ENCODE measurements around the gene SLC12A2.

Gene SLC12A2

DNA sequence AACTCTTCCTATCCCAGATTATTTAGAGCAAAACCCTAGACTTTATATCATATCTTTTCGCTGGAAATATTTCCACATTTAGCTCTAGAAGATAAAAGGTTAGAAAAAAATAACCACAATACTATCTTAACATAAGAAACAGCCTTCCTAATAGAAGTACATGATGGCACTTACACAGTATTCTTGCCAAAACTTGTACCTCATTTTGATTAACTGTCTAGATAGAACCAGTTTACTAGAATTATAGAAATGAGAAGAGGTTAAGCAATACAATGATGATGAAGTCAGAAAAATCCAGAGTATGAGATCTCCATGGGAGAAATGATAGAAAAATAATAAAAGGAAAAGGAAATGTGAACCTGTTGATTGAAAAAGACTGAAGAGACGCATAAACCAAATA is 63.1 kb downstream of the SLC12A2 start:
- TF ChIP-seq, protein P1, sequence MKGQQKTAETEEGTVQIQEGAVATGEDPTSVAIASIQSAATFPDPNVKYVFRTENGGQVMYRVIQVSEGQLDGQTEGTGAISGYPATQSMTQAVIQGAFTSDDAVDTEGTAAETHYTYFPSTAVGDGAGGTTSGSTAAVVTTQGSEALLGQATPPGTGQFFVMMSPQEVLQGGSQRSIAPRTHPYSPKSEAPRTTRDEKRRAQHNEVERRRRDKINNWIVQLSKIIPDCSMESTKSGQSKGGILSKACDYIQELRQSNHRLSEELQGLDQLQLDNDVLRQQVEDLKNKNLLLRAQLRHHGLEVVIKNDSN (IDR thresholded peaks at IDR 0.05) = no peak

DNA sequence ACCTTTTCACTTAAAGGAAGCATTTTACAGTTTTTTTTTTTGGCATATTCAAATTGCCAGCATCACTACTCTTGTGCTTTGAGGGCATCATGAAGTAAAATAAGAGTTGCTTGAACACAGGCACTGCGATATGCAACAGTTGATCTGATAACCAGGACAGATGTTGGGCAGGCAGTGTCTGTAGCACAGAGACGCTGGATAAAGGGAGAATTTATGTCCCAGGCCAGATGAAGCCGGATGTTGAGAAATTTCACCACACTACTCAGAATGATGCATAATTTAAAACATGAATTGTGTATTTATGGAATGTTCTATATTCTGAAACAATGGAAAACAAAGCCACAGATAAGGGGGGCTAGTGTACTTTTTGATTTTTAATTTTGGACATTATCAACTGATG is 71.4 kb downstream of the SLC12A2 start:
- TF ChIP-seq EGR1 (IDR thresholded peaks at IDR 0.05) (no peak), TAF1 (IDR thresholded peaks at IDR 0.05; ENCODE audit: low read depth) (no peak), ZBTB7A (IDR thresholded peaks at IDR 0.05; ENCODE audit: low read depth) (no peak), CEBPB (IDR thresholded peaks at IDR 0.05) (no peak)
- TF ChIP-seq, protein P2, sequence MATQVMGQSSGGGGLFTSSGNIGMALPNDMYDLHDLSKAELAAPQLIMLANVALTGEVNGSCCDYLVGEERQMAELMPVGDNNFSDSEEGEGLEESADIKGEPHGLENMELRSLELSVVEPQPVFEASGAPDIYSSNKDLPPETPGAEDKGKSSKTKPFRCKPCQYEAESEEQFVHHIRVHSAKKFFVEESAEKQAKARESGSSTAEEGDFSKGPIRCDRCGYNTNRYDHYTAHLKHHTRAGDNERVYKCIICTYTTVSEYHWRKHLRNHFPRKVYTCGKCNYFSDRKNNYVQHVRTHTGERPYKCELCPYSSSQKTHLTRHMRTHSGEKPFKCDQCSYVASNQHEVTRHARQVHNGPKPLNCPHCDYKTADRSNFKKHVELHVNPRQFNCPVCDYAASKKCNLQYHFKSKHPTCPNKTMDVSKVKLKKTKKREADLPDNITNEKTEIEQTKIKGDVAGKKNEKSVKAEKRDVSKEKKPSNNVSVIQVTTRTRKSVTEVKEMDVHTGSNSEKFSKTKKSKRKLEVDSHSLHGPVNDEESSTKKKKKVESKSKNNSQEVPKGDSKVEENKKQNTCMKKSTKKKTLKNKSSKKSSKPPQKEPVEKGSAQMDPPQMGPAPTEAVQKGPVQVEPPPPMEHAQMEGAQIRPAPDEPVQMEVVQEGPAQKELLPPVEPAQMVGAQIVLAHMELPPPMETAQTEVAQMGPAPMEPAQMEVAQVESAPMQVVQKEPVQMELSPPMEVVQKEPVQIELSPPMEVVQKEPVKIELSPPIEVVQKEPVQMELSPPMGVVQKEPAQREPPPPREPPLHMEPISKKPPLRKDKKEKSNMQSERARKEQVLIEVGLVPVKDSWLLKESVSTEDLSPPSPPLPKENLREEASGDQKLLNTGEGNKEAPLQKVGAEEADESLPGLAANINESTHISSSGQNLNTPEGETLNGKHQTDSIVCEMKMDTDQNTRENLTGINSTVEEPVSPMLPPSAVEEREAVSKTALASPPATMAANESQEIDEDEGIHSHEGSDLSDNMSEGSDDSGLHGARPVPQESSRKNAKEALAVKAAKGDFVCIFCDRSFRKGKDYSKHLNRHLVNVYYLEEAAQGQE (IDR thresholded peaks at IDR 0.05; ENCODE audit: low read depth) = no peak

DNA sequence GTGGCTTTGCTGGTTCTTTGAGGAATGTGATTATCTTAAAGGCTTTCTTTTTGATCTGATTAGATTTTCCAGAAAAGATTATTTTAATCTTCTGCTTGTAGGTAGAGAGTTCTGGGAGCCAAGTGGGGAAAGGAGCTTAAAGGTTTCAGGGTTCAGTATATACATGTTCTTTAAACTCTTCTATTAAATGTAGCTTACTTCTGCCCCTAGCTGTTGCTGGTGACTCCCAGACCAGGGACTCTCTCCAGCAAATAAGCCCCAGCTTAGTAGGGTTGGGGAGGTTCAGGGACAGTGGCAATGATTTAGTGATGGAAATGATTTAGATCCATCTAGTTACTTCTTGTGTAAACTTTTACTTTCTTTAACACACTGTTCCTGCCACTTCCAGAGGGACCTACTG is 72.2 kb downstream of the SLC12A2 start:
- TF ChIP-seq NFIC (IDR thresholded peaks at IDR 0.05) (no peak), RAD21 (IDR thresholded peaks at IDR 0.05; ENCODE audit: low read depth) (no peak), EP300 (IDR thresholded peaks at IDR 0.05; ENCODE audit: borderline replicate concordance) (no peak), TEAD4 (IDR thresholded peaks at IDR 0.05) (no peak)
- TF ChIP-seq, protein P2 (IDR thresholded peaks at IDR 0.05; ENCODE audit: low read depth) = no peak

DNA sequence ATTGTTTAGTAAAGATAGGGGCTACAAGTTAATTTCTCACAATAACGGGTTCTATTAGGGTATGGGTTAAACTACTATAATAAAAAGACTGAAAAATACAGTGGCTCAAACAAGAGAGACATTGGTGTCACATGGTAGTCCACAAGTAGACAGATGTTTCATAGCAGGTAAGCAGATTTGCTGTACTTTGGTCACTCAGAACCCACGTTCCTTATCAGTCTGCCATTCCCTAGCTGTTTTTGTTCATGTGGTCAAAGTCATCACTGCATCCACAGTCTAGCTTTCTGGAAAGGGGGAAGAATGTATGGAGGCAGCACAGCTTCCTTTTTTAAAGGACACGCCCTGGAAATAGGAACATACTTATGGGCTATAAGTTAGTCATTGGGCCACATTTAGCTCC is 73.0 kb downstream of the SLC12A2 start:
- TF ChIP-seq CEBPB (IDR thresholded peaks at IDR 0.05) (no peak), ZBTB7A (IDR thresholded peaks at IDR 0.05; ENCODE audit: low read depth) (no peak), NFIC (IDR thresholded peaks at IDR 0.05) (no peak), TAF1 (IDR thresholded peaks at IDR 0.05; ENCODE audit: low read depth) (no peak), FOXM1 (IDR thresholded peaks at IDR 0.05; ENCODE audit: borderline replicate concordance, low read depth) (no peak)
- TF ChIP-seq, protein P1 (IDR thresholded peaks at IDR 0.05) = no peak
- TF ChIP-seq, protein P2 (IDR thresholded peaks at IDR 0.05; ENCODE audit: low read depth) = no peak
- TF ChIP-seq, protein P3, sequence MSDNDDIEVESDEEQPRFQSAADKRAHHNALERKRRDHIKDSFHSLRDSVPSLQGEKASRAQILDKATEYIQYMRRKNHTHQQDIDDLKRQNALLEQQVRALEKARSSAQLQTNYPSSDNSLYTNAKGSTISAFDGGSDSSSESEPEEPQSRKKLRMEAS (IDR thresholded peaks at IDR 0.05) = no peak

DNA sequence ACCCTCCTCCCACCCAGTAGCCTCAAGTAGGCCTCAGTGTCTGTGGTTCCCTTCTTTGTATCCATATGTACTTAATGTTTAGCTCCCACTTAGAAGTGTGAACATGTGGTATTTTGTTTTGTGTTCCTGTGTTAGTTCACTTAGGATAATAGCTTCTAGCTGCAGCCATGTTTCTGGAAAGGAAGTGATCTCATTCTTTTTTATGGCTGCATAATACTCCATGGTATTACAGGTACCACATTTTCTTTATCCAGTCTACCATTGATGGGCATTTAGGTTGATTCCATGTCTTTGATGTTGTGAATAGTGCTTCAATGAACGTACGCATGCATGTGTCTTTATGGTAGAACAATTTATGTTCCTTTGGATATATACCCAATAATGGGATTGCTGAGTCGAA is 74.8 kb downstream of the SLC12A2 start:
- TF ChIP-seq CEBPB (IDR thresholded peaks at IDR 0.05) = no peak
- TF ChIP-seq FOXM1 (IDR thresholded peaks at IDR 0.05; ENCODE audit: borderline replicate concordance, low read depth) = no peak
- no peak for TF ChIP-seq TEAD4 (IDR thresholded peaks at IDR 0.05)
- TF ChIP-seq, protein P3 (IDR thresholded peaks at IDR 0.05) = no peak
- TF ChIP-seq, protein P2 (IDR thresholded peaks at IDR 0.05; ENCODE audit: low read depth) = no peak
- TF ChIP-seq EGR1 (IDR thresholded peaks at IDR 0.05) = no peak
- no peak for TF ChIP-seq YY1 (IDR thresholded peaks at IDR 0.05; ENCODE audit: low read depth)
- TF ChIP-seq TCF12 (IDR thresholded peaks at IDR 0.05; ENCODE audit: low read depth) = no peak
- TF ChIP-seq, protein P1 (IDR thresholded peaks at IDR 0.05) = no peak
- TF ChIP-seq NFIC (IDR thresholded peaks at IDR 0.05) = no peak
- no peak for TF ChIP-seq EP300 (IDR thresholded peaks at IDR 0.05; ENCODE audit: borderline replicate concordance)
- TF ChIP-seq RAD21 (IDR thresholded peaks at IDR 0.05; ENCODE audit: low read depth) = no peak

Data from Ishikawa (cell line).